ENCODE measurements around the gene C12orf60.

C12orf60 gene

GRCh38 chr12:14773685-14774073 lies 29.8 kb upstream of the C12orf60 start:
- no peak for TF ChIP-seq CTCF (IDR thresholded peaks at IDR 0.05; ENCODE audit: insufficient read depth, low read depth, low read length, missing control alignments)
- no peak for DNase-seq (ENCODE audit: low read depth)
- H3K4me3 ChIP-seq (ENCODE audit: low read depth, low read length): peak overlapping the region; percentile 78

- no peak for TF ChIP-seq CTCF (IDR thresholded peaks at IDR 0.05; ENCODE audit: insufficient read depth, low read depth, low read length, missing control alignments)
- H3K4me3 ChIP-seq (ENCODE audit: low read depth, low read length): peak overlapping the region; percentile 78
- DNase-seq (ENCODE audit: low read depth): peak; percentile 98
Observed at GRCh38 chr12:14774074-14774905, 29.2 kb upstream of the C12orf60 start.

- peak; percentile 37 for DNase-seq (ENCODE audit: low read depth)
- no peak for TF ChIP-seq CTCF (IDR thresholded peaks at IDR 0.05; ENCODE audit: insufficient read depth, low read depth, low read length, missing control alignments)
- H3K4me3 ChIP-seq (ENCODE audit: low read depth, low read length): peak overlapping the region; percentile 78
Observed at GRCh38 chr12:14774906-14775635, 28.4 kb upstream of the C12orf60 start.

GRCh38 chr12:14775636-14775980 lies 27.9 kb upstream of the C12orf60 start:
- no peak for DNase-seq (ENCODE audit: low read depth)
- TF ChIP-seq CTCF (IDR thresholded peaks at IDR 0.05; ENCODE audit: insufficient read depth, low read depth, low read length, missing control alignments): no peak
- H3K4me3 ChIP-seq (ENCODE audit: low read depth, low read length): peak overlapping the region; percentile 78

GRCh38 chr12:14776236-14776961 lies 27.1 kb upstream of the C12orf60 start:
- TF ChIP-seq CTCF (IDR thresholded peaks at IDR 0.05; ENCODE audit: insufficient read depth, low read depth, low read length, missing control alignments): peak; percentile 21
- no peak overlapping the region for H3K4me3 ChIP-seq (ENCODE audit: low read depth, low read length)
- no peak for DNase-seq (ENCODE audit: low read depth)

- H3K4me3 ChIP-seq (ENCODE audit: low read depth, low read length): no peak overlapping the region
- no peak for TF ChIP-seq CTCF (IDR thresholded peaks at IDR 0.05; ENCODE audit: insufficient read depth, low read depth, low read length, missing control alignments)
- DNase-seq (ENCODE audit: low read depth): no peak
Observed at GRCh38 chr12:14777271-14777670, 26.2 kb upstream of the C12orf60 start.

Measured in GM12865 (cell line).